Activated T-helper 2 cell treated with anti-CD3 and anti-CD28 coated beads, Interferon-gamma antibody, Interleukin-2, Interleukin-4, amounts not matched to agents 10 μg/mL and 5 μg/mL and 100 μg/mL, durations not matched to agents 14 hours and 24 hours and 36 hours (primary cell): ENCODE data around the gene PCDHB1. TPM values are rescaled to one million over a fixed set of nuclear protein-coding genes. Genes with fewer than 3 reads are reported as not detected.
"Not testable (repeated sequence)": the region's sequence is repeated elsewhere in the genome, so short reads cannot be mapped to it uniquely, and the experiment has no call there.

Experiments
- DNase-seq: peaks from one replicate; pipeline ENCODE4 v3.0.0; 2021; ENCODE audit warnings: low spot score
- H3K27ac Mint-ChIP-seq: one replicate; pipeline ENCODE4 v1.8.0; 2021; ENCODE audit warnings: mixed read lengths
- H3K27me3 Mint-ChIP-seq: one replicate; pipeline ENCODE4 v1.8.0; 2021; ENCODE audit warnings: low read depth, mixed read lengths
- H3K36me3 Mint-ChIP-seq: one replicate; pipeline ENCODE4 v1.8.0; 2021; ENCODE audit warnings: low read depth, mixed read lengths
- H3K4me1 Mint-ChIP-seq: one replicate; pipeline ENCODE4 v1.8.0; 2021; ENCODE audit warnings: low read depth, mixed read lengths
- H3K4me3 Mint-ChIP-seq: one replicate; pipeline ENCODE4 v1.8.0; 2021; ENCODE audit warnings: low read depth, mild to moderate bottlenecking, moderate library complexity, mixed read lengths
- H3K9me3 Mint-ChIP-seq: one replicate; pipeline ENCODE4 v1.8.0; 2021; ENCODE audit warnings: mixed read lengths
- intact Hi-C: fragments of 100-400 bp; cut with micrococcal nuclease; formaldehyde crosslinking; loops from one replicate; pipeline ENCODE4 v1.15.1; 2023
- total RNA-seq: library from RNA; stranded (reverse); gene quantifications from 2 replicates; pipeline ENCODE4 v1.2.3, GENCODE V29; 2022

The PCDHB1 gene
- total RNA-seq, 1 donor from 2014 or later = not detected

GRCh38 chr5:141039061-141039460, 12.1 kb upstream of the PCDHB1 start:
- intact Hi-C loops = no loop called here
- DNase-seq = no peak
- no peaks in the 10 kb centered on the region for H3K9me3 Mint-ChIP-seq
- H3K27me3 Mint-ChIP-seq = no peaks in the 10 kb centered on the region
- no peaks in the 10 kb centered on the region for H3K4me1 Mint-ChIP-seq
- H3K27ac Mint-ChIP-seq = no peak overlapping the region
- no peak overlapping the region for H3K4me3 Mint-ChIP-seq
- no peaks in the 10 kb centered on the region for H3K36me3 Mint-ChIP-seq

GRCh38 chr5:141039517-141039916, 11.7 kb upstream of the PCDHB1 start:
- intact Hi-C loops = no loop called here
- H3K4me1 Mint-ChIP-seq = no peaks in the 10 kb centered on the region
- H3K27ac Mint-ChIP-seq = no peak overlapping the region
- DNase-seq = no peak
- no peaks in the 10 kb centered on the region for H3K9me3 Mint-ChIP-seq
- H3K27me3 Mint-ChIP-seq = no peaks in the 10 kb centered on the region
- no peaks in the 10 kb centered on the region for H3K36me3 Mint-ChIP-seq
- H3K4me3 Mint-ChIP-seq = no peak overlapping the region

GRCh38 chr5:141040093-141040770, 10.9 kb upstream of the PCDHB1 start:
- no peak overlapping the region for H3K4me3 Mint-ChIP-seq
- H3K36me3 Mint-ChIP-seq = no peaks in the 10 kb centered on the region
- no peaks in the 10 kb centered on the region for H3K27me3 Mint-ChIP-seq
- intact Hi-C loops = no loop called here
- DNase-seq = no peak
- H3K9me3 Mint-ChIP-seq = no peaks in the 10 kb centered on the region
- no peak overlapping the region for H3K27ac Mint-ChIP-seq
- H3K4me1 Mint-ChIP-seq = no peaks in the 10 kb centered on the region

GRCh38 chr5:141040771-141041426, 10.3 kb upstream of the PCDHB1 start:
- H3K27me3 Mint-ChIP-seq = no peaks in the 10 kb centered on the region
- no peak overlapping the region for H3K4me3 Mint-ChIP-seq
- no peaks in the 10 kb centered on the region for H3K36me3 Mint-ChIP-seq
- H3K4me1 Mint-ChIP-seq = no peaks in the 10 kb centered on the region
- intact Hi-C loops = no loop called here
- peak; percentile 67 for DNase-seq
- no peak overlapping the region for H3K27ac Mint-ChIP-seq
- no peaks in the 10 kb centered on the region for H3K9me3 Mint-ChIP-seq

GRCh38 chr5:141041427-141041785, 9.8 kb upstream of the PCDHB1 start:
- Mint-ChIP-seq H3K9me3 (no peaks in the 10 kb centered on the region), H3K27me3 (no peaks in the 10 kb centered on the region), H3K4me3 (no peak overlapping the region), H3K4me1 (no peaks in the 10 kb centered on the region), H3K36me3 (no peaks in the 10 kb centered on the region), H3K27ac (no peak overlapping the region)
- intact Hi-C loops = no loop called here
- DNase-seq = no peak

- intact Hi-C loops = no loop called here
- Mint-ChIP-seq H3K27me3 (no peaks in the 10 kb centered on the region), H3K27ac (no peak overlapping the region), H3K4me3 (no peak overlapping the region), H3K9me3 (peaks cover 3% of the 10 kb centered on the region), H3K36me3 (no peaks in the 10 kb centered on the region), H3K4me1 (no peaks in the 10 kb centered on the region)
- DNase-seq = no peak
These were observed 8.6 kb upstream of the PCDHB1 start for GRCh38 chr5:141042555-141042954.

GRCh38 chr5:141051521-141051866, 320 bp downstream of the PCDHB1 start:
- Mint-ChIP-seq H3K9me3 (peaks cover 20% of the 10 kb centered on the region), H3K36me3 (no peaks in the 10 kb centered on the region)
- intact Hi-C loops = no loop called here

GRCh38 chr5:141077826-141078225, 26.7 kb downstream of the PCDHB1 start:
- Mint-ChIP-seq H3K4me3 (no peak overlapping the region), H3K36me3 (no peaks in the 10 kb centered on the region), H3K27ac (no peak overlapping the region)

More at GRCh38 chr5:141051521-141051866, 320 bp downstream of the PCDHB1 start:
- no peak for DNase-seq
- Mint-ChIP-seq H3K4me3 (no peak overlapping the region), H3K27ac (no peak overlapping the region), H3K4me1 (no peaks in the 10 kb centered on the region), H3K27me3 (no peaks in the 10 kb centered on the region)

GRCh38 chr5:141082228-141082627, 31.1 kb downstream of the PCDHB1 start:
- intact Hi-C loops = no loop called here
- H3K4me3 Mint-ChIP-seq = no peak overlapping the region
- peaks cover 5% of the 10 kb centered on the region for H3K4me1 Mint-ChIP-seq

More at GRCh38 chr5:141077826-141078225, 26.7 kb downstream of the PCDHB1 start:
- Mint-ChIP-seq H3K27me3 (no peaks in the 10 kb centered on the region), H3K4me1 (no peaks in the 10 kb centered on the region), H3K9me3 (peaks cover 18% of the 10 kb centered on the region)
- intact Hi-C loops = no loop called here
- no peak for DNase-seq

GRCh38 chr5:141084487-141084989, 33.4 kb downstream of the PCDHB1 start:
- Mint-ChIP-seq H3K4me3 (peak overlapping the region; percentile 82), H3K9me3 (peaks cover 15% of the 10 kb centered on the region)

More at GRCh38 chr5:141082228-141082627, 31.1 kb downstream of the PCDHB1 start:
- Mint-ChIP-seq H3K27me3 (no peaks in the 10 kb centered on the region), H3K36me3 (no peaks in the 10 kb centered on the region), H3K27ac (no peak overlapping the region), H3K9me3 (peaks cover 20% of the 10 kb centered on the region)
- no peak for DNase-seq

GRCh38 chr5:141094481-141095262, 43.5 kb downstream of the PCDHB1 start, which contains the start of gene PCDHB2:
Gene PCDHB2 (plus strand): TSS chr5:141094615. CDS start chr5:141094791, 176 bp downstream.
- peaks cover 32% of the 10 kb centered on the region for H3K9me3 Mint-ChIP-seq
- no peaks in the 10 kb centered on the region for H3K36me3 Mint-ChIP-seq
- H3K4me3 Mint-ChIP-seq = peak within 1 kb of the TSS; percentile 57
- intact Hi-C loops = no loop called here
- peaks cover 4% of the 10 kb centered on the region for H3K27me3 Mint-ChIP-seq
- no peak for DNase-seq
- no peaks in the 10 kb centered on the region for H3K4me1 Mint-ChIP-seq
- H3K27ac Mint-ChIP-seq = no peak within 1 kb of the TSS

More at GRCh38 chr5:141084487-141084989, 33.4 kb downstream of the PCDHB1 start:
- intact Hi-C loops = no loop called here
- Mint-ChIP-seq H3K4me1 (peaks cover 5% of the 10 kb centered on the region), H3K27me3 (no peaks in the 10 kb centered on the region), H3K36me3 (no peaks in the 10 kb centered on the region), H3K27ac (no peak overlapping the region)
- peak; percentile 11 for DNase-seq

- no peak overlapping the region for H3K4me3 Mint-ChIP-seq
- peaks cover 1% of the 10 kb centered on the region for H3K4me1 Mint-ChIP-seq
- peaks cover 38% of the 10 kb centered on the region for H3K9me3 Mint-ChIP-seq
- H3K36me3 Mint-ChIP-seq = no peaks in the 10 kb centered on the region
- DNase-seq = no peak
- H3K27ac Mint-ChIP-seq = no peak overlapping the region
- intact Hi-C loops = no loop called here
- peaks cover 4% of the 10 kb centered on the region for H3K27me3 Mint-ChIP-seq
These were observed 44.1 kb downstream of the PCDHB1 start for GRCh38 chr5:141095263-141095641.

GRCh38 chr5:141096181-141096580, 45.0 kb downstream of the PCDHB1 start:
- H3K4me3 Mint-ChIP-seq, H3K27me3 Mint-ChIP-seq, H3K36me3 Mint-ChIP-seq, intact Hi-C loops, H3K27ac Mint-ChIP-seq, H3K4me1 Mint-ChIP-seq, DNase-seq: not testable (repeated sequence)
- peaks cover 46% of the 10 kb centered on the region for H3K9me3 Mint-ChIP-seq
